Raji (cell line): ENCODE measurements around the gene RSBN1.

Experiments used
- POLR2A ChIP-seq: IDR thresholded peaks from 2 replicates; pipeline ENCODE4 v1.6.1; 2011; ENCODE audit warnings: low read depth, low read length, control low read depth; ENCODE audit not compliant: insufficient read depth

Gene RSBN1

GRCh38 chr1:113797472-113797871 lies 14.8 kb downstream of the RSBN1 start:
- TF ChIP-seq POLR2A, result no peak

GRCh38 chr1:113793878-113794834 lies 18.1 kb downstream of the RSBN1 start:
- TF ChIP-seq POLR2A, result no peak

GRCh38 chr1:113792986-113793385 lies 19.3 kb downstream of the RSBN1 start:
- no peak for TF ChIP-seq POLR2A

GRCh38 chr1:113792471-113792870 lies 19.8 kb downstream of the RSBN1 start:
- TF ChIP-seq POLR2A, result no peak

- TF ChIP-seq POLR2A, result no peak
These were observed 23.5 kb downstream of the RSBN1 start for GRCh38 chr1:113788802-113789201.

- no peak for TF ChIP-seq POLR2A
These were observed 24.6 kb downstream of the RSBN1 start for GRCh38 chr1:113787663-113788062.

GRCh38 chr1:113786069-113786468 lies 26.2 kb downstream of the RSBN1 start:
- no peak for TF ChIP-seq POLR2A

GRCh38 chr1:113784104-113784779 lies 28.0 kb downstream of the RSBN1 start:
- TF ChIP-seq POLR2A, result no peak

GRCh38 chr1:113783254-113784103 lies 28.8 kb downstream of the RSBN1 start:
- no peak for TF ChIP-seq POLR2A

- TF ChIP-seq POLR2A, result no peak
These were observed 29.9 kb downstream of the RSBN1 start for GRCh38 chr1:113782406-113782805.

GRCh38 chr1:113780374-113781146 lies 31.7 kb downstream of the RSBN1 start:
- TF ChIP-seq POLR2A, result no peak

GRCh38 chr1:113779542-113779941 lies 32.7 kb downstream of the RSBN1 start:
- TF ChIP-seq POLR2A, result no peak

GRCh38 chr1:113777561-113777960 lies 34.7 kb downstream of the RSBN1 start:
- no peak for TF ChIP-seq POLR2A

GRCh38 chr1:113770031-113770430 lies 42.2 kb downstream of the RSBN1 start:
- no peak for TF ChIP-seq POLR2A
